Measurements from ENCODE around the gene SLC2A13. TPM values are rescaled to one million over a fixed set of nuclear protein-coding genes. Genes with fewer than 3 reads are reported as not detected.

SLC2A13 gene
- total and polyA plus RNA-seq, 8 donors = 0.93 to 87.5 (median 4.0) TPM

DNA sequence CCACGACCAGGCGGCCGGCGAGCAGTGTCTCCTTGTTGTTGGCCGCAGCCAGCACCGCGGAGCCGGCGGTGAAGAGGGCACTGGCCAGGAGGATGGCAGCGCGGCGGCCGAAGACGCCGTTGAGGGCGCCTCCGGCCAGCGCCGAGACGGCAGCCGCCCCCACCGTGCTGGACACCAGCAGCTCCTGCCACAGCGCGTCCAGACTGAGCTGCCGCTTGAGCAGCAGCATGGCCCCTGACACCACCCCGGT is 691 bp downstream of the SLC2A13 start:
- Histone ChIP-seq H3K9me3 (no peaks in the 10 kb centered on the region), H3K36me3 (no peaks in the 10 kb centered on the region), H3K27ac (peak overlapping the region; percentile 79 to 91 (median 90)), H3K4me3 (peak overlapping the region; percentile 84 to 95 (median 94)), H3K27me3 (no peaks in the 10 kb centered on the region), H3K4me1 (peaks cover 10 to 51% (median 37%) of the 10 kb centered on the region in 4 donors)
- 0 to 1% (median 0%) methylated on average over 14 to 26 of the region's 26 CpGs for WGBS, 5 donors
- TF ChIP-seq POLR2AphosphoS5 (IDR thresholded peaks at IDR 0.05) (no peak), EP300 (IDR thresholded peaks at IDR 0.05) (no peak)
- TF ChIP-seq, protein P1, sequence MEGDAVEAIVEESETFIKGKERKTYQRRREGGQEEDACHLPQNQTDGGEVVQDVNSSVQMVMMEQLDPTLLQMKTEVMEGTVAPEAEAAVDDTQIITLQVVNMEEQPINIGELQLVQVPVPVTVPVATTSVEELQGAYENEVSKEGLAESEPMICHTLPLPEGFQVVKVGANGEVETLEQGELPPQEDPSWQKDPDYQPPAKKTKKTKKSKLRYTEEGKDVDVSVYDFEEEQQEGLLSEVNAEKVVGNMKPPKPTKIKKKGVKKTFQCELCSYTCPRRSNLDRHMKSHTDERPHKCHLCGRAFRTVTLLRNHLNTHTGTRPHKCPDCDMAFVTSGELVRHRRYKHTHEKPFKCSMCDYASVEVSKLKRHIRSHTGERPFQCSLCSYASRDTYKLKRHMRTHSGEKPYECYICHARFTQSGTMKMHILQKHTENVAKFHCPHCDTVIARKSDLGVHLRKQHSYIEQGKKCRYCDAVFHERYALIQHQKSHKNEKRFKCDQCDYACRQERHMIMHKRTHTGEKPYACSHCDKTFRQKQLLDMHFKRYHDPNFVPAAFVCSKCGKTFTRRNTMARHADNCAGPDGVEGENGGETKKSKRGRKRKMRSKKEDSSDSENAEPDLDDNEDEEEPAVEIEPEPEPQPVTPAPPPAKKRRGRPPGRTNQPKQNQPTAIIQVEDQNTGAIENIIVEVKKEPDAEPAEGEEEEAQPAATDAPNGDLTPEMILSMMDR (IDR thresholded peaks at IDR 0.05) = no peak
- no peak for DNase-seq
- intact Hi-C loops (cut with DNase I; ENCODE audit: low total_unique reads) = loop anchor here (5.0 kb wide), 1 partner anchor 93 kb away; no protein-coding TSS in a partner anchor

DNA sequence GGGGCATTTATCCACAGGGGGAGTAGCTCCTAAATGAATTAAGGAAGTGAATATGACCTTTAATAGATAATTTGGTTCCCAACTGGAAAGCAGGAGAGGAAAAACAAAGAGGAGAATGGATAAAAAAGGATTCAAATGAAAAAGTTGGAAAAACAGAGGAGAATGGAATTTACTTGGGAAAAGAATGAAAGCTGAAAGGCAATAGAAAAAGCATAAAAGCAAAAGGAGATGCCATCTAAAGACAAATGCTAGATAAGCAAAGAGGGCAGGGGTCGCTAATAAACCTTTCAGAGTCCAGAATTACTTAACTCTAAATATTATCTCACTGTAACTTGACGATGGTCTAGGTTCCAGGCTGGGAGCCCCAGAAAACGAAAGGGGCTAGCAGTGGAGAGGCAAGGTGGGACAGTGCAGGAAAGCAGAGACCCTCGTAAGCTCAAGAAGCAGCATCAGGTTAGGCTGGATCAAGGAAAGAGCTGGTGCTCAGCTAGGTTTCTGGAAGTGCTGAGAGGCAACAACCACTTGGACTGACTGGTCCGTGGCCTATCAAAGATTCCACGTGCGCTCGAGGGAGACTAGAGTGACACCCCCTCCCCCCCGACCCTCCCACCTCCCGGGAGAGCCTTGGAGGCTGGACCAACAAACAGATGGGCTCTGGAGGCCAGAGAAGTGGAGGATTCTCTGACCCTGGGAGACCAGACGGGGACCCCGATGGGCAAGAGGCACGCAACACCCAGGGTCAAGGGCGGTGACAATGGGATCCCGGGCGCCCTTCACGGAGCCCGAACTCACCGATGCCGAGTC is 1.2 kb downstream of the SLC2A13 start:
- TF ChIP-seq, protein P1 (IDR thresholded peaks at IDR 0.05) = no peak
- TF ChIP-seq POLR2AphosphoS5 (IDR thresholded peaks at IDR 0.05) = no peak
- TF ChIP-seq EP300 (IDR thresholded peaks at IDR 0.05) = no peak
- no peak for TF ChIP-seq POLR2A (IDR thresholded peaks at IDR 0.05)
- Histone ChIP-seq H3K4me1 (peaks cover 10 to 56% (median 38%) of the 10 kb centered on the region in 4 donors), H3K36me3 (no peaks in the 10 kb centered on the region), H3K27ac (peak overlapping the region; percentile 79 to 91 (median 90)), H3K27me3 (no peaks in the 10 kb centered on the region), H3K9me3 (no peaks in the 10 kb centered on the region), H3K4me3 (peak overlapping the region; percentile 84 to 95 (median 94))
- intact Hi-C loops (cut with DNase I; ENCODE audit: low total_unique reads) = loop anchor here (5.0 kb wide), 1 partner anchor 92 kb away; no protein-coding TSS in a partner anchor
- no peak for DNase-seq
- 13 to 26% (median 15%) methylated on average over 10 to 20 of the region's 20 CpGs for WGBS, 5 donors

DNA sequence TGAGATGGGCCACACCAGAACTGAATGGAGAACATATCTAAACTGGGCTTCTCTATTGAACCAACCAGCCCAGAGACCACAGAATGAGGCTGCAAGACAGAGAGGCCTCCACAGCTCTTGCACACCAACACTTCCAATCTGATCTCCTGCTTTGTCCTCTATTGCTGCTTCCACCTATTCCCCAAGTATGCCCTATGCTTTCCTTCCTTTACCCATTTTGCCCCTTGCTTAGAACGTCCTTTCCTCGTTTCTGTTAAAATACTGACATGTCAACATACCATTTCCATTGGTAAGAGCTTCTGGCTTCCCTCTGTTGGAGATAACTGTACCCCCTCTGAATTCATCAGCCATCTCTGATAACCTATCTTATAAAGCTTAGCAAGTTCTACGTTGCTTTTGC is 2.8 kb downstream of the SLC2A13 start:
- intact Hi-C loops (cut with DNase I; ENCODE audit: low total_unique reads) = no loop called here
- WGBS, 5 donors = 49 to 73% (median 60%) methylated on average over 3 of the region's 3 CpGs
- Histone ChIP-seq H3K4me1 (peaks cover 10 to 60% (median 40%) of the 10 kb centered on the region in 4 donors), H3K9me3 (no peaks in the 10 kb centered on the region), H3K27ac (no peak overlapping the region), H3K36me3 (no peaks in the 10 kb centered on the region), H3K4me3 (no peak overlapping the region), H3K27me3 (no peaks in the 10 kb centered on the region)
- no peak for TF ChIP-seq EP300 (IDR thresholded peaks at IDR 0.05)
- no peak for TF ChIP-seq POLR2A (IDR thresholded peaks at IDR 0.05)
- no peak for TF ChIP-seq POLR2AphosphoS5 (IDR thresholded peaks at IDR 0.05)
- TF ChIP-seq, protein P1 (IDR thresholded peaks at IDR 0.05) = no peak
- DNase-seq = no peak

GRCh38 chr12:40101747-40102146 is 4.1 kb downstream of the SLC2A13 start:
- H3K4me1 ChIP-seq = peaks cover 10 to 47% (median 34%) of the 10 kb centered on the region in 4 donors
- DNase-seq = no peak
- H3K9me3 ChIP-seq = no peaks in the 10 kb centered on the region
- no peaks in the 10 kb centered on the region for H3K27me3 ChIP-seq
- H3K36me3 ChIP-seq = no peaks in the 10 kb centered on the region
- H3K27ac ChIP-seq = no peak overlapping the region
- 88 to 100% (median 97%) methylated on average over 1 of the region's 1 CpG for WGBS, 5 donors
- H3K4me3 ChIP-seq = no peak overlapping the region
- intact Hi-C loops (cut with DNase I; ENCODE audit: low total_unique reads) = no loop called here
- TF ChIP-seq EP300 (IDR thresholded peaks at IDR 0.05) (no peak), POLR2A (IDR thresholded peaks at IDR 0.05) (no peak), POLR2AphosphoS5 (IDR thresholded peaks at IDR 0.05) (no peak)
- TF ChIP-seq, protein P1 (IDR thresholded peaks at IDR 0.05) = no peak
